H1 (cell line): ENCODE data around the gene BPHL. TPM values are rescaled to one million over a fixed set of nuclear protein-coding genes. Genes with fewer than 3 reads are reported as not detected.
A peak's percentile ranks its signal among the peaks of the same experiment; 100 is the strongest.

ENCODE experiments used
- CTCF ChIA-PET: fragments of 300-600 bp; sonication (Branson Sonifier 250); formaldehyde crosslinking; loops from one replicate; lab custom pipeline; 2021; ENCODE audit not compliant: partially characterized antibody; lab: Charles Lee
- POLR2A ChIA-PET: fragments of 300-600 bp; sonication (Branson Sonifier 250); formaldehyde crosslinking; loops from one replicate; lab custom pipeline; 2021; ENCODE audit warnings: inconsistent platforms; ENCODE audit not compliant: partially characterized antibody; lab: Charles Lee
- DNase-seq, 2 experiments: peaks; one replicate each; pipeline versions ENCODE4 v3.0.0 to v3.0.0-alpha.2; 2010 to 2022; ENCODE audit warnings: low spot score in 2 of 2, low read depth in 1 of 2, mixed read lengths in 1 of 2
- FAIRE-seq: peaks from 2 replicates; lab custom pipeline; 2011; peaks lifted over from hg19 to GRCh38; lab: Jason Lieb, UNC
- H2AFZ ChIP-seq: 2 replicates; pipeline ENCODE4 v1.8.1; 2012; ENCODE audit warnings: low read length, inconsistent platforms
- H2AK5ac ChIP-seq: 2 replicates; pipeline ENCODE4 v1.6.1; 2013; ENCODE audit warnings: low read depth, low read length
- H2BK120ac ChIP-seq: replicated peaks from 2 replicates; pipeline ENCODE3; 2013; ENCODE audit warnings: low read depth, low read length, inconsistent platforms
- H2BK12ac ChIP-seq: 2 replicates; pipeline ENCODE4 v1.6.1; 2013; ENCODE audit warnings: low read depth, low read length
- H2BK15ac ChIP-seq: 2 replicates; pipeline ENCODE4 v1.6.1; 2013; ENCODE audit warnings: low read length
- H2BK20ac ChIP-seq: 2 replicates; pipeline ENCODE4 v1.6.1; 2013; ENCODE audit warnings: low read length
- H2BK5ac ChIP-seq: 2 replicates; pipeline ENCODE4 v1.6.1; 2013; ENCODE audit warnings: low read depth, low read length
- H3K14ac ChIP-seq: 2 replicates; pipeline ENCODE4 v1.6.1; 2013; ENCODE audit warnings: inconsistent platforms; ENCODE audit not compliant: insufficient read length
- H3K18ac ChIP-seq: 2 replicates; pipeline ENCODE4 v1.6.1; 2013; ENCODE audit warnings: low read length; ENCODE audit errors: extremely low read depth
- H3K23ac ChIP-seq: 2 replicates; pipeline ENCODE4 v1.6.1; 2013; ENCODE audit warnings: inconsistent platforms; ENCODE audit not compliant: insufficient read length
- H3K23me2 ChIP-seq: 2 replicates; pipeline ENCODE4 v1.6.1; 2013; ENCODE audit warnings: low read depth, low read length
- H3K27ac ChIP-seq: 2 replicates; pipeline ENCODE4 v1.6.1; 2011; ENCODE audit warnings: low read depth, low read length, inconsistent platforms
- H3K27me3 ChIP-seq, 4 experiments: replicated peaks in 1 of 4; 1 replicate in 1 of 4; 2 replicates in 3 of 4; pipeline versions ENCODE4 v1.6.1 to v1.8.1; 2011 to 2013; ENCODE audit warnings: low read length in 3 of 4, mild to moderate bottlenecking in 3 of 4, inconsistent platforms in 2 of 4, mixed read lengths in 2 of 4, moderate library complexity in 1 of 4; ENCODE audit not compliant: control insufficient read depth in 3 of 4, insufficient read depth in 3 of 4; ENCODE audit errors: extremely low read depth in 1 of 4
- H3K36me3 ChIP-seq, 4 experiments: 2 replicates each; pipeline versions ENCODE4 v1.6.1 to v1.8.1; 2011 to 2013; ENCODE audit warnings: mild to moderate bottlenecking in 4 of 4, low read length in 3 of 4, moderate library complexity in 2 of 4, control low read depth in 1 of 4, inconsistent platforms in 1 of 4; ENCODE audit not compliant: insufficient read depth in 4 of 4, control insufficient read depth in 2 of 4
- H3K4ac ChIP-seq: replicated peaks from 2 replicates; pipeline ENCODE3; 2013; ENCODE audit warnings: low read length, low read depth, mixed read lengths, inconsistent platforms; ENCODE audit not compliant: insufficient read length
- H3K4me1 ChIP-seq, 4 experiments: replicated peaks in 1 of 4; 1 replicate in 1 of 4; 2 replicates in 3 of 4; pipeline versions ENCODE4 v1.6.1 to v1.8.1; 2011 to 2013; ENCODE audit warnings: low read length in 3 of 4, inconsistent platforms in 2 of 4, mixed read lengths in 1 of 4; ENCODE audit not compliant: insufficient read depth in 4 of 4, control insufficient read depth in 3 of 4
- H3K4me2 ChIP-seq, 2 experiments: 2 replicates each; pipeline versions ENCODE4 v1.6.1 to v1.8.1; 2011 to 2013; ENCODE audit warnings: low read depth in 2 of 2, low read length in 2 of 2, control low read depth in 1 of 2, inconsistent platforms in 1 of 2, mild to moderate bottlenecking in 1 of 2; ENCODE audit not compliant: insufficient read depth in 1 of 2
- H3K4me3 ChIP-seq, 4 experiments: fragments of 200-600, 300-600 bp in 1 of 4; sonication (generic), shearing (Covaris generic), sonication (Bioruptor Twin) in 1 of 4; 2 replicates each; pipeline versions ENCODE4 v1.5.1 to v1.8.1; 2011 to 2016; ENCODE audit warnings: low read length in 4 of 4, low read depth in 3 of 4, control low read depth in 2 of 4, inconsistent platforms in 2 of 4, mild to moderate bottlenecking in 2 of 4, mixed read lengths in 1 of 4, moderate library complexity in 1 of 4; ENCODE audit not compliant: insufficient read depth in 2 of 4; ENCODE audit errors: extremely low read depth in 1 of 4
- H3K56ac ChIP-seq: replicated peaks from 2 replicates; pipeline ENCODE3; 2013; ENCODE audit warnings: low read depth, mild to moderate bottlenecking, mixed read lengths, low read length, inconsistent platforms; ENCODE audit not compliant: insufficient read length
- H3K79me1 ChIP-seq: 2 replicates; pipeline ENCODE4 v1.6.1; 2013; ENCODE audit warnings: low read depth, low read length, control low read depth
- H3K79me2 ChIP-seq, 2 experiments: 2 replicates each; pipeline versions ENCODE4 v1.6.1 to v1.8.1; 2012 to 2013; ENCODE audit warnings: low read length in 2 of 2, mild to moderate bottlenecking in 2 of 2, inconsistent platforms in 1 of 2; ENCODE audit not compliant: insufficient read depth in 2 of 2, control insufficient read depth in 1 of 2
- H3K9ac ChIP-seq, 4 experiments: replicated peaks in 1 of 4; 1 replicate in 1 of 4; 2 replicates in 3 of 4; pipeline versions ENCODE4 v1.6.1 to v1.8.1; 2011 to 2013; ENCODE audit warnings: low read depth in 3 of 4, low read length in 3 of 4, control low read depth in 2 of 4, mild to moderate bottlenecking in 2 of 4, moderate library complexity in 2 of 4, inconsistent platforms in 1 of 4; ENCODE audit errors: extremely low read depth in 1 of 4
- H3K9me3 ChIP-seq, 2 experiments: 2 replicates each; pipeline versions ENCODE4 v1.6.1 to v1.8.1; 2012 to 2013; ENCODE audit warnings: mild to moderate bottlenecking in 2 of 2, moderate library complexity in 2 of 2, control low read depth in 1 of 2, inconsistent platforms in 1 of 2, low read depth in 1 of 2, low read length in 1 of 2, mixed read lengths in 1 of 2; ENCODE audit not compliant: insufficient read depth in 2 of 2
- H4K20me1 ChIP-seq, 2 experiments: replicated peaks in 1 of 2; 2 replicates each; pipeline versions ENCODE3 to v1.8.1; 2011 to 2013; ENCODE audit warnings: inconsistent platforms in 2 of 2, low read length in 2 of 2, mild to moderate bottlenecking in 1 of 2; ENCODE audit not compliant: insufficient read depth in 2 of 2, control insufficient read depth in 1 of 2
- H4K5ac ChIP-seq: 2 replicates; pipeline ENCODE4 v1.6.1; 2013; ENCODE audit warnings: low read length, low read depth, mixed read lengths, inconsistent platforms; ENCODE audit not compliant: insufficient read length
- H4K8ac ChIP-seq: 2 replicates; pipeline ENCODE4 v1.8.0; 2013; ENCODE audit warnings: mild to moderate bottlenecking, moderate library complexity, low read length, inconsistent platforms; ENCODE audit not compliant: insufficient read depth; ENCODE audit errors: extremely low read depth
- H4K91ac ChIP-seq: replicated peaks from 2 replicates; pipeline ENCODE3; 2013; ENCODE audit warnings: low read length, mixed read lengths, inconsistent platforms; ENCODE audit not compliant: insufficient read length
- ATF2 ChIP-seq: IDR thresholded peaks from 2 replicates; pipeline ENCODE4 v1.6.1; 2012; ENCODE audit warnings: low read length, inconsistent platforms
- BRCA1 ChIP-seq: IDR thresholded peaks from 2 replicates; pipeline ENCODE4 v1.6.1; 2012; ENCODE audit warnings: low read depth, low read length, improper control_type of control experiment
- CHD1 ChIP-seq: IDR thresholded peaks from 2 replicates; pipeline ENCODE4 v1.6.1; 2012; ENCODE audit warnings: low read depth, low read length, improper control_type of control experiment
- CTBP2 ChIP-seq: IDR thresholded peaks from 2 replicates; pipeline ENCODE4 v1.7.0; 2011; ENCODE audit warnings: borderline replicate concordance, mild to moderate bottlenecking, moderate library complexity, mixed read lengths, low read length; ENCODE audit not compliant: insufficient read depth, insufficient read length
- E2F6 ChIP-seq: IDR thresholded peaks from 2 replicates; pipeline ENCODE4 v1.6.1; 2012; ENCODE audit warnings: inconsistent platforms
- EGR1 ChIP-seq: IDR thresholded peaks from 2 replicates; pipeline ENCODE4 v1.6.1; 2011; ENCODE audit warnings: low read depth, low read length, borderline replicate concordance
- POU5F1 ChIP-seq: IDR thresholded peaks from 2 replicates; pipeline ENCODE4 v1.6.1; 2011; ENCODE audit warnings: low read depth, mild to moderate bottlenecking, low read length, moderate library complexity
- RAD21 ChIP-seq, 2 experiments: IDR thresholded peaks in 1 of 2; conservative IDR thresholded peaks in 1 of 2; 2 replicates each; pipeline ENCODE4 v1.6.1; 2011; ENCODE audit warnings: low read depth in 2 of 2, low read length in 2 of 2, improper control_type of control experiment in 1 of 2, inconsistent platforms in 1 of 2, mild to moderate bottlenecking in 1 of 2, moderate library complexity in 1 of 2
- SAP30 ChIP-seq: fragments of 300-600 bp; sonication (generic); IDR thresholded peaks from 2 replicates; pipeline ENCODE4 v1.7.1; 2012; ENCODE audit warnings: low read length, moderate library complexity, mild to moderate bottlenecking, inconsistent platforms; ENCODE audit not compliant: insufficient read depth, insufficient replicate concordance
- SP2 ChIP-seq: IDR thresholded peaks from 2 replicates; pipeline ENCODE4 v1.6.1; 2012; ENCODE audit warnings: mild to moderate bottlenecking, low read length, inconsistent platforms
- WGBS, 2 experiments: shearing (Covaris generic) in 1 of 2; methylation state at CpG; one replicate each; pipeline versions ENCODE4 v1.1.6 to v1.1.7; 2013 to 2015; ENCODE audit warnings: low lambda C conversion rate in 2 of 2, mixed read lengths in 2 of 2, inconsistent platforms in 1 of 2, low coverage in 1 of 2, missing lambda C conversion rate in 1 of 2; ENCODE audit not compliant: insufficient replicate concordance in 2 of 2, insufficient coverage in 1 of 2, insufficient read length in 1 of 2; ENCODE audit errors: extremely low coverage in 1 of 2, missing lambda C conversion rate in 1 of 2; 5-methylcytosine and 5-hydroxymethylcytosine counted together
- polyA plus RNA-seq, 7 experiments: library from polyadenylated mRNA; depleted of rRNA in 3 of 7; stranded (reverse) in 5 of 7; unstranded in 2 of 7; fragments of >200 nt in 5 of 7; fragments of 200-250 nt in 2 of 7; gene quantifications; 1 replicate in 5 of 7; 2 replicates in 1 of 7; 4 replicates in 1 of 7; pipeline versions ENCODE4 v1.2.1 to v1.2.3, GENCODE V29; 2011 to 2013; ENCODE audit warnings: missing spikeins in 2 of 7, mixed read lengths in 2 of 7
- total RNA-seq: library from RNA; stranded (reverse); fragmentation: NEBNext Ultra II Directional; extraction: Animal tissue kit (Norgen Biotek cat#: 25700); gene quantifications from 2 replicates; pipeline ENCODE4 v1.2.1, GENCODE V29; 2021

BPHL gene
- total and polyA plus RNA-seq, 2 of the 8 experiments (the other 6 are each of a cell fraction or from before 2014, with no cell fraction given): 24.4 to 36.4 TPM

- Histone ChIP-seq H3K23ac (no peak overlapping the region), H2BK15ac (no peak overlapping the region), H2BK120ac (no peak overlapping the region), H2AFZ (no peak overlapping the region), H3K27ac (0 out of 2 replicates have a peak overlapping the region, but pooled peaks have one; percentile 21), H4K5ac (peak overlapping the region; percentile 10), H3K79me1 (peaks cover 3% of the 10 kb centered on the region), H3K79me2 (no peaks in the 10 kb centered on the region), H3K23me2 (peaks cover 8% of the 10 kb centered on the region; the same call in 1 of the 2 replicates), H3K4me2 (no peak overlapping the region), H3K9me3 (no peaks in the 10 kb centered on the region), H2BK5ac (no peak overlapping the region), H3K18ac (no peak overlapping the region), H3K36me3 (peaks cover 10 to 60% (median 35%) of the 10 kb centered on the region in 4 experiments), H3K56ac (no peak overlapping the region), H3K27me3 (no peaks in the 10 kb centered on the region), H3K9ac (peak overlapping the region in 1 of 4 experiments; percentile 19; a peak in 1 of 7 replicates), H4K8ac (no peak overlapping the region), H2BK12ac (no peak overlapping the region), H3K4ac (no peak overlapping the region), H2BK20ac (no peak overlapping the region), H4K20me1 (no peaks in the 10 kb centered on the region), H3K14ac (no peak overlapping the region), H4K91ac (no peak overlapping the region), H3K4me3 (no peak overlapping the region), H3K4me1 (peaks cover 2 to 7% (median 3%) of the 10 kb centered on the region in 4 experiments; a peak in 6 of 7 replicates), H2AK5ac (no peak overlapping the region)
- 88% methylated on average over 6 of the region's 6 CpGs; no CpG with 5 or more reads in 1 of the 2 experiments for WGBS, 2 experiments
- FAIRE-seq (no peak), DNase-seq (no peak)
- ChIA-PET POLR2A (interaction anchor here (0.6 to 7.3 kb wide), 10 partner anchors 8 to 124 kb away, joined by 3 to 56 read pairs (median 4); no protein-coding TSS in a partner anchor), CTCF (interaction anchor here (0.7 to 2.0 kb wide), 8 partner anchors 11 to 108 kb away, joined by 3 to 7 read pairs (median 3); no protein-coding TSS in a partner anchor)
- TF ChIP-seq RAD21 (IDR thresholded peaks at IDR 0.05 in 1 of 2, conservative IDR thresholded peaks at IDR 0.05 in 1 of 2; ENCODE audit: low read depth in 2 of 2, low read length in 2 of 2) (no peak), POU5F1 (no peak), SAP30 (no peak), BRCA1 (no peak), EGR1 (no peak), E2F6 (no peak), CHD1 (no peak), CTBP2 (no peak), SP2 (no peak), ATF2 (no peak)
Measured at GRCh38 chr6:3143158-3143557, 24.6 kb downstream of the BPHL start.
